ENCODE measurements around the gene HUS1B. TPM values are rescaled to one million over a fixed set of nuclear protein-coding genes. Genes with fewer than 3 reads are reported as not detected.

Gene HUS1B
- total and polyA plus RNA-seq, 2 experiments from 2014 or later: 1.3 to 3.9 TPM

DNA sequence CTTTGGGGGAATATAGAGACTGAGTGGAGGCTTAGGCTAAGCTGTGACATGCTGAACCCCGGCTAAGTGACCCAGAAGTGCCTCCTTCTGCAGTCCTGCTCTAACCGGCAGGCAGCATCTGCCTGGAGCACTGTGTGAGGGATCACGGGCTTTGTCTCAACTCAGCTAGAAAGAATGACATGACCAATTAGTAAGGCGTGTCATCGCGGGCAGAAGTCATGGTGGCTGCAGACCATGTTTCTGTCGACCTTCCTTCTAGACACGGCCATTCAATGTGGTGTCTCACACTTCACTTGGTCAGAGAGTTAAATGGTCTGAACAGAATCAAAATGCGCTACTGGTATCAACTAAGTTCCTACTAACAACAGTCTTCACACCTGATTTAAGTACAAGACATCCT lies 35.0 kb downstream of the HUS1B start (continued):
- TF ChIP-seq, protein P1, sequence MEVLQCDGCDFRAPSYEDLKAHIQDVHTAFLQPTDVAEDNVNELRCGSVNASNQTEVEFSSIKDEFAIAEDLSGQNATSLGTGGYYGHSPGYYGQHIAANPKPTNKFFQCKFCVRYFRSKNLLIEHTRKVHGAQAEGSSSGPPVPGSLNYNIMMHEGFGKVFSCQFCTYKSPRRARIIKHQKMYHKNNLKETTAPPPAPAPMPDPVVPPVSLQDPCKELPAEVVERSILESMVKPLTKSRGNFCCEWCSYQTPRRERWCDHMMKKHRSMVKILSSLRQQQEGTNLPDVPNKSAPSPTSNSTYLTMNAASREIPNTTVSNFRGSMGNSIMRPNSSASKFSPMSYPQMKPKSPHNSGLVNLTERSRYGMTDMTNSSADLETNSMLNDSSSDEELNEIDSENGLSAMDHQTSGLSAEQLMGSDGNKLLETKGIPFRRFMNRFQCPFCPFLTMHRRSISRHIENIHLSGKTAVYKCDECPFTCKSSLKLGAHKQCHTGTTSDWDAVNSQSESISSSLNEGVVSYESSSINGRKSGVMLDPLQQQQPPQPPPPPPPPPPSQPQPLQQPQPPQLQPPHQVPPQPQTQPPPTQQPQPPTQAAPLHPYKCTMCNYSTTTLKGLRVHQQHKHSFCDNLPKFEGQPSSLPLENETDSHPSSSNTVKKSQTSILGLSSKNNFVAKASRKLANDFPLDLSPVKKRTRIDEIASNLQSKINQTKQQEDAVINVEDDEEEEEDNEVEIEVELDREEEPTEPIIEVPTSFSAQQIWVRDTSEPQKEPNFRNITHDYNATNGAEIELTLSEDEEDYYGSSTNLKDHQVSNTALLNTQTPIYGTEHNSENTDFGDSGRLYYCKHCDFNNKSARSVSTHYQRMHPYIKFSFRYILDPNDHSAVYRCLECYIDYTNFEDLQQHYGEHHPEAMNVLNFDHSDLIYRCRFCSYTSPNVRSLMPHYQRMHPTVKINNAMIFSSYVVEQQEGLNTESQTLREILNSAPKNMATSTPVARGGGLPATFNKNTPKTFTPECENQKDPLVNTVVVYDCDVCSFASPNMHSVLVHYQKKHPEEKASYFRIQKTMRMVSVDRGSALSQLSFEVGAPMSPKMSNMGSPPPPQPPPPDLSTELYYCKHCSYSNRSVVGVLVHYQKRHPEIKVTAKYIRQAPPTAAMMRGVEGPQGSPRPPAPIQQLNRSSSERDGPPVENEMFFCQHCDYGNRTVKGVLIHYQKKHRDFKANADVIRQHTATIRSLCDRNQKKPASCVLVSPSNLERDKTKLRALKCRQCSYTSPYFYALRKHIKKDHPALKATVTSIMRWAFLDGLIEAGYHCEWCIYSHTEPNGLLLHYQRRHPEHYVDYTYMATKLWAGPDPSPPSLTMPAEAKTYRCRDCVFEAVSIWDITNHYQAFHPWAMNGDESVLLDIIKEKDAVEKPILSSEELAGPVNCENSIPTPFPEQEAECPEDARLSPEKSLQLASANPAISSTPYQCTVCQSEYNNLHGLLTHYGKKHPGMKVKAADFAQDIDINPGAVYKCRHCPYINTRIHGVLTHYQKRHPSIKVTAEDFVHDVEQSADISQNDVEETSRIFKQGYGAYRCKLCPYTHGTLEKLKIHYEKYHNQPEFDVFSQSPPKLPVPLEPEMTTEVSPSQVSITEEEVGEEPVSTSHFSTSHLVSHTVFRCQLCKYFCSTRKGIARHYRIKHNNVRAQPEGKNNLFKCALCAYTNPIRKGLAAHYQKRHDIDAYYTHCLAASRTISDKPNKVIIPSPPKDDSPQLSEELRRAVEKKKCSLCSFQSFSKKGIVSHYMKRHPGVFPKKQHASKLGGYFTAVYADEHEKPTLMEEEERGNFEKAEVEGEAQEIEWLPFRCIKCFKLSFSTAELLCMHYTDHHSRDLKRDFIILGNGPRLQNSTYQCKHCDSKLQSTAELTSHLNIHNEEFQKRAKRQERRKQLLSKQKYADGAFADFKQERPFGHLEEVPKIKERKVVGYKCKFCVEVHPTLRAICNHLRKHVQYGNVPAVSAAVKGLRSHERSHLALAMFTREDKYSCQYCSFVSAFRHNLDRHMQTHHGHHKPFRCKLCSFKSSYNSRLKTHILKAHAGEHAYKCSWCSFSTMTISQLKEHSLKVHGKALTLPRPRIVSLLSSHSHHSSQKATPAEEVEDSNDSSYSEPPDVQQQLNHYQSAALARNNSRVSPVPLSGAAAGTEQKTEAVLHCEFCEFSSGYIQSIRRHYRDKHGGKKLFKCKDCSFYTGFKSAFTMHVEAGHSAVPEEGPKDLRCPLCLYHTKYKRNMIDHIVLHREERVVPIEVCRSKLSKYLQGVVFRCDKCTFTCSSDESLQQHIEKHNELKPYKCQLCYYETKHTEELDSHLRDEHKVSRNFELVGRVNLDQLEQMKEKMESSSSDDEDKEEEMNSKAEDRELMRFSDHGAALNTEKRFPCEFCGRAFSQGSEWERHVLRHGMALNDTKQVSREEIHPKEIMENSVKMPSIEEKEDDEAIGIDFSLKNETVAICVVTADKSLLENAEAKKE (CRISPR knock-in tag; IDR thresholded peaks at IDR 0.05): no peak
- TF ChIP-seq EZH2phosphoT487 (IDR thresholded peaks at IDR 0.05; ENCODE audit: unreplicated experiment): no peak
- no peak for TF ChIP-seq NANOG (IDR thresholded peaks at IDR 0.05; ENCODE audit: borderline replicate concordance)
- TF ChIP-seq ZNF114 (CRISPR knock-in tag; IDR thresholded peaks at IDR 0.05): no peak
- no peak for TF ChIP-seq CREB1 (CRISPR knock-in tag; IDR thresholded peaks at IDR 0.05; ENCODE audit: low read depth)
- TF ChIP-seq JUNB (IDR thresholded peaks at IDR 0.05; ENCODE audit: unreplicated experiment): no peak
- TF ChIP-seq EZH2 (IDR thresholded peaks at IDR 0.05; ENCODE audit: low read depth, unreplicated experiment): no peak
- no peak for TF ChIP-seq STAT1 (IDR thresholded peaks at IDR 0.05; ENCODE audit: unreplicated experiment)
- TF ChIP-seq POLR2AphosphoS5 (IDR thresholded peaks at IDR 0.05; ENCODE audit: low read depth): no peak
- TF ChIP-seq, protein P2, sequence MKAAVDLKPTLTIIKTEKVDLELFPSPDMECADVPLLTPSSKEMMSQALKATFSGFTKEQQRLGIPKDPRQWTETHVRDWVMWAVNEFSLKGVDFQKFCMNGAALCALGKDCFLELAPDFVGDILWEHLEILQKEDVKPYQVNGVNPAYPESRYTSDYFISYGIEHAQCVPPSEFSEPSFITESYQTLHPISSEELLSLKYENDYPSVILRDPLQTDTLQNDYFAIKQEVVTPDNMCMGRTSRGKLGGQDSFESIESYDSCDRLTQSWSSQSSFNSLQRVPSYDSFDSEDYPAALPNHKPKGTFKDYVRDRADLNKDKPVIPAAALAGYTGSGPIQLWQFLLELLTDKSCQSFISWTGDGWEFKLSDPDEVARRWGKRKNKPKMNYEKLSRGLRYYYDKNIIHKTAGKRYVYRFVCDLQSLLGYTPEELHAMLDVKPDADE (IDR thresholded peaks at IDR 0.05): no peak

DNA sequence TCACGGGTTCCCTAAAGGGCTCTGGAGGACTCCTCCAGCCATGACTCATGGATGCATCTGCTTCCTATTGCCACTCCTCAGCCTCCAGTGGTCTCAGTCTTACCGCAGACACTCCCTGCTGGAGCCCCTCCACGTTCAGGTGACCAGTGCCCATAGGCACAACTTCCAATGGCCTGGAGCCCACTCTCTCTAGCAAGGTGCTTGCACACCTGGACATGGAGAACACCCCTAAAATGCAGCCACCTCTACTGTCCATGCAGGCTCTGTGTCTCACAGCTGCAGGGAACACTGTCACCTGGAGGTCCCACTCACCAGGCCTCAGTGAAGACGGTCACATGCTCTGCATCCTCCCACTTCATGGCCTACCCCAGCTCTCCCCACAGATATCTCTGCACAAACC lies 36.0 kb downstream of the HUS1B start:
- Mint-ChIP-seq H3K4me3 (no peak overlapping the region), H3K9me3 (no peaks in the 10 kb centered on the region), H3K36me3 (ENCODE audit: low read depth) (peaks cover 38% of the 10 kb centered on the region), H3K27me3 (ENCODE audit: insufficient read depth, low read depth, poor library complexity) (peaks cover 2% of the 10 kb centered on the region), H3K4me1 (peaks cover 37% of the 10 kb centered on the region), H3K27ac (peak overlapping the region; percentile 68; the same call in 1 of the 2 replicates)
- H3K36me3 ChIP-seq (ENCODE audit: insufficient read depth): no peaks in the 10 kb centered on the region; the same call in 1 of the 2 replicates
- no peak overlapping the region for H3K4me2 ChIP-seq
- no peaks in the 10 kb centered on the region for H3K27me3 ChIP-seq (ENCODE audit: insufficient read depth)
- H4K20me1 ChIP-seq (replicated peaks; ENCODE audit: insufficient read depth): no peaks in the 10 kb centered on the region
- no peak overlapping the region for H2AFZ ChIP-seq
- ATAC-seq (no peak), DNase-seq (ENCODE audit: low spot score) (no peak)
- no peaks in the 10 kb centered on the region for H3F3A ChIP-seq (replicated peaks; ENCODE audit: low read depth)
- no peak overlapping the region for H3K4me3 ChIP-seq
- peaks cover 23% of the 10 kb centered on the region for H3K4me1 ChIP-seq (ENCODE audit: insufficient read depth)
- H3K27ac ChIP-seq (ENCODE audit: low read depth): no peak overlapping the region
- peaks cover 41% of the 10 kb centered on the region for H3K79me2 ChIP-seq (replicated peaks; ENCODE audit: insufficient read depth)
- TF ChIP-seq STAT1 (IDR thresholded peaks at IDR 0.05; ENCODE audit: unreplicated experiment) (no peak), JUNB (IDR thresholded peaks at IDR 0.05; ENCODE audit: unreplicated experiment) (no peak), NANOG (IDR thresholded peaks at IDR 0.05; ENCODE audit: borderline replicate concordance) (no peak), ZNF114 (CRISPR knock-in tag; IDR thresholded peaks at IDR 0.05) (no peak), ZNF331 (CRISPR knock-in tag; IDR thresholded peaks at IDR 0.05; ENCODE audit: low read depth) (no peak)
- no peaks in the 10 kb centered on the region for H3K9me2 ChIP-seq (ENCODE audit: insufficient read depth)
